ENCODE measurements around the gene FILIP1.

FILIP1 gene

DNA sequence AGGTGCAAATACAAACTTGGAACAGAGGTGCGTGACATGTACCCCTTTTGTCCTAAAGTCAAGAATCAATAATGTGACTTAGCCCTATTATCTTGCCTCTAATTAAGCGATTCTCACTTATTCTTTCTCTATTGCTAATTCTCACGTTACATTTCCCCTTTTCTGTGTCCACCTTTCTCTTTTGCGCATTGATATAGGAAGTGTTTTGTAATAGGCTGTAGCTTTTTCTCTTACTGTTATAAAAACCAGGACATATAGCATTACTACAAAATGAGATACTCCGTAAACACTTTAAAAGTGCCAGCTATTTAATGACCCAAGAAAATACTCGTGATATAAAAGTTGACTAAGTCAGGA is 208.3 kb downstream of the FILIP1 start:
- no peak for FAIRE-seq

DNA sequence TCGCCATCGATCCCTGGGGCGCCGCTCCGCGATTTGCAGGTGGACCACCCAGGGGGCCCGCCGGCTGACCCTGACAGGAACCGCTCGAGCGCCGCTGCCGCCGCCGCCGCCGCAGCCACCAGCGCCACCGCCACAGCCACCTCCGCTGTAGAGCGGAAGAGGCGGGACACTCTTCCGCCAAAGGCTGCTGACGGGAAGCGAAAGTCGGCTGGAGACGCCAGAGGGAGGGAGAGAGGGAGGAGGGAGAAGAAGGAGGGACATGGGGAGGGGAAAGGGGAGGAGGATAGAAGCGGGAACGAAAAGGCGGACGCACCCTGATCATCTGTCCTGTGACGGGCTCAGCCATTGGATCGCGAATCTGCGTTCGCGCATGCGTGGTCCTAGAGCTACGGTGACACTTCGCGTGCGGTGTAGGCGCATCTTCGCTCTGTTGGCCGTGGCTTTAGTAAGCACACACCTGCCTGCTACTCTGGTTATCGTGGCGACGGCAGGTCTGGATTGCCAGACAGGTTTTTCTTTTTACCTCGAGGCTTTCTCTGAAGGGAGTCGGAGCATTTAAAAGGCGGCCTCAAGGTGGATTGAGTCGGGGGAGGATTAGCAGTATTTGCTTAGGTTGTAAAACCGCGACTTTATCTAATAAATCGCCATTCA is 208.8 kb downstream of the FILIP1 start, which contains the start of gene TMEM30A:
TSS of gene TMEM30A (minus strand) at position 161 of the 651 bp plus-strand sequence. CDS start at position 7, 154 bp downstream.
- FAIRE-seq = peak; percentile 99

GRCh38 chr6:75283907-75284631 is 209.5 kb downstream of the FILIP1 start:
- no peak for FAIRE-seq

DNA sequence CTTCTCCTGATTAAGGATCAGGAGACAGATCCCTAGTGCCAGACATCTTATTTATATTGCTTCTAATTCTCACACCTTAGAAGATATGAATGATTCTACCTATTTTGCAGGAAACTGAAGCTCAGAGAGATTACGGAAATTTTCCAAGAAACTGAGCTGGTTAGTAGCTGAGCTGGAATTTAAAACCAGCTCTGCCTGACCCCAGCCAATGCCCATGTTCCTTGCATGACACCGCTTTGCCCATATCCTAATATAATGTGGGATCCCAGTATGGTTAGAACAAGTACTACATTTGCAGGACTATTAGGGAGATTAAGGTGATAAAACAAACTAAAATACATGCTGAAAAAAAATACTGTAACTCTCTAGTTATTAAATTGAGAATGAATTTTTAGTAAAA is 210.9 kb downstream of the FILIP1 start:
- FAIRE-seq = no peak

DNA sequence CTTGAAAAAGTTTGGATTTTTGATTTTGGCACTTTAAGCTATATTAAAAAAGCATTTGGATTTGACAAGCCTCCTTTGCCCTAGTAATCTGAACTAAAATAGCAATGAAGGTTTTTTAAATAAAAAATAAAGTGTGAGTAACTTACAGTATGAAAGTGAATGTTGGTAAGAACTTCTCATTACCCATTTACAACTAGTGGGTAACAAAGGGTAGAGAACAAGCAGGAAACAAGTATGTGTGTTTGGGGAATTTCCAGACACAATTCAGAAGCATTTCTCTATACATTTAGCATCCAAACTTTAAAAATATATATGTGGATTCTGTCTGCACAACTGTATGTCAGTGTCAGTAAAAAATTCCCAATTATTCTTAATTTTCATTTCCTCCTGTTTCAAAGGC is 211.9 kb downstream of the FILIP1 start:
- FAIRE-seq = no peak

- no peak for FAIRE-seq
Measured at GRCh38 chr6:75280131-75280855, 213.3 kb downstream of the FILIP1 start.

GRCh38 chr6:75279418-75279817 is 214.2 kb downstream of the FILIP1 start:
- no peak for FAIRE-seq

- FAIRE-seq = no peak
Measured at GRCh38 chr6:75278474-75279077, 215.0 kb downstream of the FILIP1 start.

- no peak for FAIRE-seq
Measured at GRCh38 chr6:75275067-75275466, 218.5 kb downstream of the FILIP1 start.

GRCh38 chr6:75273009-75273408 is 220.6 kb downstream of the FILIP1 start:
- FAIRE-seq = no peak

DNA sequence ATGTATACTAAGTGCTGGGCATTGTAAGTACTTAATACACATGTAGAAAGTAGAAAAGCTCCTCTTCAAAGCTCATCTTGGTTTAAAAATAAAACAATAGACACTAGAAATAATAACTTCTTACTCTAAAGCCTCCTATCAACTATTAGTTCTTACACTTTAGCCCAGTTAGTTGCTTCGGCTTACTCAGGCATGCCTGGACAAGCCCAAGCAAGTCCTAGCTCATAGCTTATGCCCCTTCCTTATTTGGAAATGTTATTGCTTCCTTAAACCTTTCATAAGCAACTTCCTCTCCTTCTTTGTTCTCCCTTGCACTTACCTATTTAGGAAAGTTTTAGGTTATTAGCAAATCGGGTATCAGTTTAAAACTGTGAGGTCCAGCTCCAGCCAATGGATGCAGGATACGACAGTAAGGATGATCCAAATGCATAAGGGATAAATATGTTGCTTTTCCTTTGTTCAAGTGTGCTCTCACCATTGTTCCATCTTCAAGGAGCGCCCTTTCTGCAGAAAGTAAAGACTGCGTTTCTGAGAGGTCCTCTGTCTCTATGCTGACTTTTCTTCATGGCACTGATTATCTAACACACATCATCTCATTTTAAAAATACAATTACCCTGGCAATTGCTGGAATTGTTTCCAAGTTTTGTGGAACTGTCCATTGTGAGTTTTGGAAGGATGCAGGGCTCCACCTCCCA is 221.3 kb downstream of the FILIP1 start:
- FAIRE-seq = no peak

- no peak for FAIRE-seq
Measured at GRCh38 chr6:75268988-75269354, 224.6 kb downstream of the FILIP1 start.

- no peak for FAIRE-seq
Measured at GRCh38 chr6:75268121-75268987, 225.2 kb downstream of the FILIP1 start.

- no peak for FAIRE-seq
Measured at GRCh38 chr6:75267461-75267860, 226.1 kb downstream of the FILIP1 start.

GRCh38 chr6:75266716-75267291 is 226.8 kb downstream of the FILIP1 start:
- FAIRE-seq = peak; percentile 98

DNA sequence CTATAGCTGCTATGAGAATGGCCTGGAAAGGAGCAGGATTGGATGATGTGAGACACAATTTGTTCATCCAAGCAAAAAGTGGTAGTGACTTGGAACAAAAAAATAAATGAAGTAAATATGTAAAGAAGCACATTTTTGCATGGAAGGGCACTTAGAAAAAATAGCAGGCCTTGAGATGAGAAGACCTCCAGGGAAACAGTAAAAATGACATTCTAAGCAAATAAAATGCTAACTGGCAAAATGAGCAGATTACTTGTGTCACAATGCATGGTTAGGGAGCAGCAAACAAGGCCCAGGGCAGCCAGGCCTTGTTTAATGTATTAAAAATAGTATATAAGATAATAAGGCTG is 230.2 kb downstream of the FILIP1 start:
- FAIRE-seq = no peak

DNA sequence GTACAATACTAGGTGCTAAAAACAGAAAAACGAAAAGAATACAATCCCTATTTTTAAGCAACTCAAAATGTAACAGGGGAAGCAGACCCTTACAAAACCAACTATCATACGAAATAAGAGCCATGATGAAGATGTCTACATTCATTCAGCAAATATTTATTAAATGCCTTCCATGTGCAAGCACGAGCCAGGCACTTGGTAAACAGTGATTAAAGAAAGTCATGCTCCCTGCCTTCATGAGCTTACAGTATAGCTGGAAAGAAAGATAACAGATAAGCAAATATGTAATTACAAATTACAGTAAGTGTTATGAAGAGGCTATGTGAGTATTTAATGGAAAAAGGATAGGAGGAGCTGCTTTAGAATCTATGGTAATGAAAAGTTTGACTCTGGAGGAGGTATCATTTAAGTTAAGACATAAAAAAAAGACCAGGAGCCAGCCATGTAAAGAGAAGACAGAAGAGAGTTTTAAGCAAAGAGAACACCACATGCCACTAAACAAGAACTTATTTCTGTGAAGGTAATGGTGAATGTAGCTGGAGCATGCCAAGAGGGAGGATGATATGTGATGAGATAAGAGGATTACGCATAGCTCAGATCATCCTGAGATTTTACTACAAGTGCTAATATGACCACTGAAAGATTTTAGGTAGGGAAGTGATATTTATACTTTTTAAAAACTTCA is 230.7 kb downstream of the FILIP1 start:
- no peak for FAIRE-seq

GRCh38 chr6:75261299-75261698 is 232.3 kb downstream of the FILIP1 start:
- FAIRE-seq = no peak

DNA sequence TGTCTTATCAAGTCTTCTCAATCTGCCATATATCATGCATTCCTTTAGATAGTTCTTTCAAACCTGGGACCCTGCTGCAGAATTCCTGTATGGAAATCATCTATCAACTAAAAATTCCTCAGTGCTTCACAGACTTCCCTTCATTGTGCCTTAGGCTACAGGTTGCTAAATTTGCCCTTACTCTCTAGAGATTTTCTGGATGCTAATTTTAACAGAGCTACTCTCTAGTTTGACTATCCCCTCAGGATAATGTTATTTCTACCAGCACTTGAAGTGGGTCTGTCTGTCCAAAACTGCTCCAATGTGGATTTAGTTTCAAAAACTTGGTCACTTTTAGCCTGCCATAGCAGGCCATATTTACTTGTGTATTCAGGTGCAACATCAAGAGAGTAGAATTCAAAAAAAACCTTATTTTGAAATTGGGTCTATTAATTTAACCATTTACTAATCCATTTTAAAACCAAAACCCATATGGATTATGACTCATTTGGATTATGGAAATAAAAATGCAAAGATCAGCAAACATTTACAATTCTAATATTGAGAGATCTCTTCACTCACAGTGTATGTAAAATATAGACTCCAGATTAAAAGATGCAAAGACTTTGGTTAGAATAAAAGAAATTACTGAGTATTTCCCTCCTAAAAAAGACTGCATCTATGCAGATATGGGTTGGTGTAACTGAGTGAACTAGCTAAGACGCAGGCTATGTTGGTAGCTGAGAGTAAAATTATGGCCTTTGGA is 236.1 kb downstream of the FILIP1 start:
- no peak for FAIRE-seq

DNA sequence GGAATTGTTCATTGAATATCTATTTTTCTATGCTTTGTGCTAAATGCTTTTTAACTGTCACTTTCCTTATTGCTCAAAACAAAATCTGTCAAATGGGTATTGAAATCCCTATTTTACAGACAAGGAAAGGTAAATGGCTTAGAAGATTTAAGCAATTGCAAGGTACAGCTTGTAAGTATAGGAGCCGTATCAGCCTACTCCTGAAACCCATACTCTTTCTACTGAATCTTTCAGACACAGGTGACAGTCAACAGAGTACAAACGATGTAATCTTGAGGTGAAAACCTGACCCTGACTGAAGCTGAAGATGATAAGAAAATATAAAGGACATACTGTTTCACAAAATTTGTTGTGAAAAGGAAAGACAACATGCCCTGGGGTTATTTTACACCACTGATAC is 243.0 kb downstream of the FILIP1 start:
- no peak for FAIRE-seq
